ENCODE data around the gene DBET.
A peak's percentile ranks its signal among the peaks of the same experiment; 100 is the strongest.
"Not testable (repeated sequence)": the region's sequence is repeated elsewhere in the genome, so short reads cannot be mapped to it uniquely, and the experiment has no call there.

The DBET gene

GRCh38 chr4:190064342-190064741 lies at the start of gene DBET:
DBET (plus strand) TSS chr4:190064502.
- DNase-seq (ENCODE audit: low spot score), result not testable (repeated sequence)

GRCh38 chr4:190014771-190015537 lies 49.3 kb upstream of the DBET start:
- DNase-seq (ENCODE audit: low spot score), result peak; percentile 68

- no peak for DNase-seq (ENCODE audit: low spot score)
Observed at GRCh38 chr4:190015538-190016368, 48.5 kb upstream of the DBET start.

GRCh38 chr4:190016369-190017289 lies 47.7 kb upstream of the DBET start:
- DNase-seq (ENCODE audit: low spot score), result peak; percentile 49

GRCh38 chr4:190017357-190018200 lies 46.7 kb upstream of the DBET start:
- peak; percentile 53 for DNase-seq (ENCODE audit: low spot score)

GRCh38 chr4:190018201-190018920 lies 45.9 kb upstream of the DBET start:
- peak; percentile 51 for DNase-seq (ENCODE audit: low spot score)

- no peak for DNase-seq (ENCODE audit: low spot score)
Observed at GRCh38 chr4:190019023-190019858, 45.1 kb upstream of the DBET start.

- not testable (repeated sequence) for DNase-seq (ENCODE audit: low spot score)
Observed at GRCh38 chr4:190019859-190020463, 44.3 kb upstream of the DBET start.

GRCh38 chr4:190020790-190021717 lies 43.2 kb upstream of the DBET start:
- DNase-seq (ENCODE audit: low spot score), result peak; percentile 70

- DNase-seq (ENCODE audit: low spot score), result not testable (repeated sequence)
Observed at GRCh38 chr4:190021973-190022372, 42.3 kb upstream of the DBET start.

GRCh38 chr4:190022614-190023281 lies 41.6 kb upstream of the DBET start:
- DNase-seq (ENCODE audit: low spot score), result peak; percentile 64

GRCh38 chr4:190027156-190027555 lies 37.1 kb upstream of the DBET start, which contains the start of gene FRG2:
FRG2 (minus strand) TSS chr4:190027256; CDS start chr4:190027204, 52 bp downstream.
- DNase-seq (ENCODE audit: low spot score), result not testable (repeated sequence)

- not testable (repeated sequence) for DNase-seq (ENCODE audit: low spot score)
Observed at GRCh38 chr4:190031264-190031663, 33.0 kb upstream of the DBET start.

- not testable (repeated sequence) for DNase-seq (ENCODE audit: low spot score)
Observed at GRCh38 chr4:190037704-190038388, 26.5 kb upstream of the DBET start.

GRCh38 chr4:190040873-190041272 lies 23.4 kb upstream of the DBET start:
- DNase-seq (ENCODE audit: low spot score), result not testable (repeated sequence)

- DNase-seq (ENCODE audit: low spot score), result not testable (repeated sequence)
Observed at GRCh38 chr4:190047627-190048026, 16.7 kb upstream of the DBET start.

Measured in left forelimb (tissue), 1 donor.